ENCODE measurements around the gene PEBP1. TPM values are rescaled to one million over a fixed set of nuclear protein-coding genes. Genes with fewer than 3 reads are reported as not detected.

Gene PEBP1
- total and polyA plus RNA-seq, 2 of the 4 experiments (the other 2 are of a cell fraction): 129 to 161 TPM

- TF ChIP-seq RFX5 (IDR thresholded peaks at IDR 0.05; ENCODE audit: low read depth, low read length): no peak
These were observed at the start of gene PEBP1 (continued) for GRCh38 chr12:118135788-118136558.

- Histone ChIP-seq H3K4me3 (ENCODE audit: insufficient read depth, low read depth, low read length) (no peak overlapping the region), H3K36me3 (ENCODE audit: control insufficient read depth, insufficient read depth, low read length) (peaks cover 6% of the 10 kb centered on the region), H4K91ac (ENCODE audit: insufficient read depth, low read depth, low read length) (no peak overlapping the region), H3K9ac (ENCODE audit: low read depth, low read length) (no peak overlapping the region), H4K5ac (ENCODE audit: low read depth, low read length) (no peak overlapping the region), H3K4ac (ENCODE audit: low read depth, low read length) (no peak overlapping the region), H3K56ac (ENCODE audit: extremely low read depth, insufficient read depth, low read length) (no peak overlapping the region), H4K8ac (ENCODE audit: low read depth in 2 of 2, low read length in 2 of 2) (no peak overlapping the region), H3K9me1 (ENCODE audit: insufficient read depth, low read length) (0 out of 2 replicates have a peak, but pooled peaks cover 2% of the 10 kb centered on the region), H2AFZ (replicated peaks; ENCODE audit: low read length, poor library complexity) (no peak overlapping the region), H2AK9ac (replicated peaks; ENCODE audit: low read depth, low read length, poor library complexity) (no peak overlapping the region), H2BK15ac (ENCODE audit: low read depth, low read length) (no peak overlapping the region), H3K23ac (ENCODE audit: low read depth, low read length) (no peak overlapping the region), H3K27me3 (ENCODE audit: control insufficient read depth, insufficient read depth, low read length) (no peaks in the 10 kb centered on the region), H4K20me1 (ENCODE audit: insufficient read depth, low read length) (no peaks in the 10 kb centered on the region), H2BK20ac (ENCODE audit: low read depth, low read length) (no peak overlapping the region), H3K27ac (ENCODE audit: insufficient read depth, low read length) (no peak overlapping the region), H2BK120ac (ENCODE audit: low read depth, low read length) (no peak overlapping the region), H2BK5ac (ENCODE audit: low read depth, low read length, poor library complexity, severe bottlenecking) (no peak overlapping the region), H3K4me2 (ENCODE audit: low read depth, low read length) (no peak overlapping the region), H2AK5ac (ENCODE audit: low read depth, low read length) (no peak overlapping the region), H3K9me3 (ENCODE audit: control insufficient read depth, insufficient read depth, low read length) (no peaks in the 10 kb centered on the region), H3K14ac (replicated peaks; ENCODE audit: low read depth, low read length) (no peak overlapping the region), H3K4me1 (ENCODE audit: control insufficient read depth, insufficient read depth, low read length) (no peaks in the 10 kb centered on the region), H3K79me1 (ENCODE audit: low read depth in 1 of 2, low read length in 2 of 2) (no peaks in the 10 kb centered on the region), H3K18ac (ENCODE audit: low read depth, low read length) (no peak overlapping the region)
- in situ Hi-C loops (cut with MboI; ENCODE audit: low sequenced_read_pairs): no loop called here
- no peak for DNase-seq
- ChIA-PET POLR2A (ENCODE audit: unreplicated experiment) (no interaction called here), CTCF (no interaction called here)
- TF ChIP-seq CHD1 (IDR thresholded peaks at IDR 0.05; ENCODE audit: low read depth, low read length): no peak
- TF ChIP-seq RAD21 (IDR thresholded peaks at IDR 0.05; ENCODE audit: low read length): no peak
- no peak for TF ChIP-seq FOS (IDR thresholded peaks at IDR 0.05; ENCODE audit: low read depth, low read length)
- TF ChIP-seq RFX5 (IDR thresholded peaks at IDR 0.05; ENCODE audit: low read depth, low read length): no peak
- TF ChIP-seq, protein P1, sequence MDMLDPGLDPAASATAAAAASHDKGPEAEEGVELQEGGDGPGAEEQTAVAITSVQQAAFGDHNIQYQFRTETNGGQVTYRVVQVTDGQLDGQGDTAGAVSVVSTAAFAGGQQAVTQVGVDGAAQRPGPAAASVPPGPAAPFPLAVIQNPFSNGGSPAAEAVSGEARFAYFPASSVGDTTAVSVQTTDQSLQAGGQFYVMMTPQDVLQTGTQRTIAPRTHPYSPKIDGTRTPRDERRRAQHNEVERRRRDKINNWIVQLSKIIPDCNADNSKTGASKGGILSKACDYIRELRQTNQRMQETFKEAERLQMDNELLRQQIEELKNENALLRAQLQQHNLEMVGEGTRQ (IDR thresholded peaks at IDR 0.05; ENCODE audit: low read depth, low read length): no peak
- TF ChIP-seq MAZ (IDR thresholded peaks at IDR 0.05; ENCODE audit: borderline replicate concordance, low read depth, low read length): no peak
- no peak for TF ChIP-seq CEBPB (IDR thresholded peaks at IDR 0.05; ENCODE audit: low read depth, low read length)
- no peak for TF ChIP-seq POLR2A (IDR thresholded peaks at IDR 0.05; ENCODE audit: low read depth, low read length)
- TF ChIP-seq CTCF (conservative IDR thresholded peaks at IDR 0.05; ENCODE audit: low read depth, low read length): no peak
- intact Hi-C loops (cut with micrococcal nuclease): no loop called here
- dilution Hi-C loops (cut with HindIII; ENCODE audit: low sequenced_read_pairs, unreplicated experiment): no loop called here
- no TSS peak for BruUV-seq (replicated peaks)
- no peak for ATAC-seq (ENCODE audit: low read depth)
- WGBS, 2 experiments (ENCODE audit: extremely low coverage in 2 of 2, insufficient read length in 1 of 2): 96% methylated on average over 3 of the region's 9 CpGs; no CpG with 5 or more reads in 1 of the 2 experiments
These were observed 46.1 kb upstream of the PEBP1 start for GRCh38 chr12:118089782-118090181.

Data from IMR-90 (cell line).